SK-N-MC (cell line): Measurements from ENCODE around the gene IFNGR2.

Experiments
- EZH2 ChIP-seq: fragments of 200-600 bp; sonication (generic); IDR thresholded peaks from one replicate; pipeline ENCODE4 v1.6.1; 2017; ENCODE audit warnings: antibody characterized with exemption
- POLR2AphosphoS5 ChIP-seq: IDR thresholded peaks from 2 replicates; pipeline ENCODE4 v1.6.1; 2012; ENCODE audit warnings: mild to moderate bottlenecking, low read depth, low read length, borderline replicate concordance

DNA sequence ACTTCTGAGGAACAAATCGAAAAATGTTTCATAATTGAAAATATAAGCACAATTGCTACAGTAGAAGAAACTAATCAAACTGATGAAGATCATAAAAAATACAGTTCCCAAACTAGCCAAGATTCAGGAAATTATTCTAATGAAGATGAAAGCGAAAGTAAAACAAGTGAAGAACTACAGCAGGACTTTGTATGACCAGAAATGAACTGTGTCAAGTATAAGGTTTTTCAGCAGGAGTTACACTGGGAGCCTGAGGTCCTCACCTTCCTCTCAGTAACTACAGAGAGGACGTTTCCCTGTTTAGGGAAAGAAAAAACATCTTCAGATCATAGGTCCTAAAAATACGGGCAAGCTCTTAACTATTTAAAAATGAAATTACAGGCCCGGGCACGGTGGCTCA is 47.9 kb upstream of the IFNGR2 start:
- TF ChIP-seq POLR2AphosphoS5 (no peak), EZH2 (no peak)
